Measurements from ENCODE around the gene ZNF660.

Gene ZNF660

DNA sequence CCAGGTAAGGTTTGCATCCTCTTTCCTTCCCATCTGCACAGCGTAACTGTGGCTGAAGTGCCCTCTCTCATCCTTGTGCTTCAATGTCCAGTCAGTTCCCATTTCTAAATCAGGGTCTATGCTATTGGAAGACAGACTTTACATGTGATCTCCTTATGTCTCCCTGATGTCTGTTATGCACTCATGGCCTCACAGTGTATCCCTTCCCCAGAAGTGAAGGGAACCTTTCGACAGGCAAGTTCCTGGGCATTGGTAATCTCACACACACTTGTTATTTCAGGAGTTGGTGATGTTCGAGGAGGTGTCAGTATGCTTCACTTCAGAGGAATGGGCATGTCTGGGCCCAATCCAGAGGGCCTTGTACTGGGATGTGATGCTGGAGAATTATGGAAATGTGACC, 47.4 kb downstream of the ZNF660 start:
- no peak for DNase-seq (ENCODE audit: low read depth)

- no peak for DNase-seq (ENCODE audit: low read depth)
Observed at GRCh38 chr3:44642337-44642736, 57.6 kb downstream of the ZNF660 start.

DNA sequence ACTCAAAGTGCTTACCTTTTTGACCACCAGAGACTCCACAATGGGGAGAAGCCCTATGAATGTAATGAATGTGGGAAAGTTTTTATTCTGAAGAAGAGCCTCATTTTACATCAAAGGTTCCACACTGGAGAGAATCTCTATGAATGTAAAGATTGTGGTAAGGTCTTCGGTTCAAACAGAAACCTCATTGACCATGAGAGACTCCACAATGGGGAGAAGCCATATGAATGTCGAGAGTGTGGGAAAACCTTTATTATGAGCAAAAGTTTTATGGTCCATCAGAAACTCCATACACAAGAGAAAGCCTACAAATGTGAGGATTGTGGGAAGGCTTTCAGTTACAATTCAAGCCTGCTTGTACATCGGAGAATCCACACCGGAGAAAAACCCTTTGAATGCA, 58.3 kb downstream of the ZNF660 start:
- DNase-seq (ENCODE audit: low read depth) = no peak

- no peak for DNase-seq (ENCODE audit: low read depth)
Observed at GRCh38 chr3:44647771-44648170, 63.0 kb downstream of the ZNF660 start.

DNA sequence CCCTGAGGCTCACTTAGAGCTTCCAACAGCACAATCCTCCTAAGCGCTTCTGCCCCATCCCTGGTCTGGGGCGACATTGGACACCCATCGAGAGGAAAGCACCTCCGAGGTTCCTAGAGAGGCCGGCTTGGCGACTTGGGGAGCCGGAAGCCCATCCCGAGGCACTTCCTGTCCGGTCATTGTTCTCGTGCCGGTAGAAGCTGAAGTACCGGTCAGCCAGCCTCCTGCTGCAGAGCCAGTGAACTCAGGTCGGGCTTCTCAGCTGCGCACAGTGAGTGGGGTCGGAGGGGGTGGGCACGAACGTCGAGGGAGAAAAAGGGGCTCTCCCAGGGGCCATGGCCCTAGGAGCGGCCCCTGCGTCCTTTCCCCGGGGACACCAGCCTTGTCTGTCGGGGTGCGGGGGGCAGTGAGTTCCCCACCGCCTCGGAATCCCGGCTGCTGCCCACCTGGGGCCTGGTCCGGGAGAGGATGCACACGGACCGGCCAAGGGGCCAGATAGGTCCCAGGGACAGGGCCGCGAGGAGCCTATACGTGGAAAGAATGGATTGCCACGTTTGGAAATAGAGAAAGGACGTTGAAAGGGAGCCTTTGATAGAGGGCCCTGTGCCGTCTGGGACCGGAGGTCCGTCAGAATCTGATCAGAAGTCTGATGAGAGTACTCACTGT, 63.9 kb downstream of the ZNF660 start, which contains the start of gene ZNF35:
ZNF35 (plus strand) TSS at position 169 of the 666 bp plus-strand sequence. CDS start 2,336 bp downstream, outside the sequence.
- peak; percentile 83 for DNase-seq (ENCODE audit: low read depth)

All from stromal cell of bone marrow (primary cell).